ENCODE data around the gene CHSY1.

Gene CHSY1

DNA sequence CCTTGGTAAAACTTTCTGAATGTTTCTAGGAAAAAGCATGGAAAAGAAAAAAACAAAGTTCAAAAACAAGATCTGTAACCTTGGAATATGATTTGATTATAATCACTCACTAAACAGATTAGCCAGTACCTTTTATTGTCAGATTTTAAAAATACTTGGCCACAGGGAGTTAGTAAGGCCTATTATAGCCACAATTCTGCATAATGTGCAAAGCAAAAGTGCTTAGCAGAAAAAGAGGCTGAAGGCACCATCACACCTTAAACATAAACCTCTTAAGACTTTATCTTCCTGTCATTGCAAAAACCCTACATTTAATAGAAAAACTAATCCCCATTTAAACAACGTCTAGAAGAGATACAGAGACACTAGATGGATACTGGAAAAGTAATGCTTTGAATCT, 41.8 kb downstream of the CHSY1 start:
- H3K79me2 ChIP-seq (ENCODE audit: insufficient read depth, low read length) = peaks cover 100% of the 10 kb centered on the region
- peaks cover 20% of the 10 kb centered on the region; the same call in 1 of the 2 replicates for H3K36me3 ChIP-seq (ENCODE audit: insufficient read depth, low read length)
- H3K4me2 ChIP-seq (ENCODE audit: low read depth, low read length, poor library complexity, severe bottlenecking) = peak overlapping the region; percentile 13
- no peak overlapping the region for H2AFZ ChIP-seq (ENCODE audit: low read length)
- no peak overlapping the region for H3K9ac ChIP-seq (ENCODE audit: low read depth, low read length, poor library complexity, severe bottlenecking)
- no peaks in the 10 kb centered on the region for H3K9me2 ChIP-seq (replicated peaks; ENCODE audit: low read depth, low read length)
- peaks cover 29% of the 10 kb centered on the region for H3K4me1 ChIP-seq (ENCODE audit: insufficient read depth, low read length, poor library complexity, severe bottlenecking)
- H4K20me1 ChIP-seq (ENCODE audit: insufficient read depth, low read length, poor library complexity, severe bottlenecking) = peaks cover 95% of the 10 kb centered on the region
- no peaks in the 10 kb centered on the region for H3K9me3 ChIP-seq (ENCODE audit: insufficient read depth, low read depth, low read length)
- TF ChIP-seq, protein P1, sequence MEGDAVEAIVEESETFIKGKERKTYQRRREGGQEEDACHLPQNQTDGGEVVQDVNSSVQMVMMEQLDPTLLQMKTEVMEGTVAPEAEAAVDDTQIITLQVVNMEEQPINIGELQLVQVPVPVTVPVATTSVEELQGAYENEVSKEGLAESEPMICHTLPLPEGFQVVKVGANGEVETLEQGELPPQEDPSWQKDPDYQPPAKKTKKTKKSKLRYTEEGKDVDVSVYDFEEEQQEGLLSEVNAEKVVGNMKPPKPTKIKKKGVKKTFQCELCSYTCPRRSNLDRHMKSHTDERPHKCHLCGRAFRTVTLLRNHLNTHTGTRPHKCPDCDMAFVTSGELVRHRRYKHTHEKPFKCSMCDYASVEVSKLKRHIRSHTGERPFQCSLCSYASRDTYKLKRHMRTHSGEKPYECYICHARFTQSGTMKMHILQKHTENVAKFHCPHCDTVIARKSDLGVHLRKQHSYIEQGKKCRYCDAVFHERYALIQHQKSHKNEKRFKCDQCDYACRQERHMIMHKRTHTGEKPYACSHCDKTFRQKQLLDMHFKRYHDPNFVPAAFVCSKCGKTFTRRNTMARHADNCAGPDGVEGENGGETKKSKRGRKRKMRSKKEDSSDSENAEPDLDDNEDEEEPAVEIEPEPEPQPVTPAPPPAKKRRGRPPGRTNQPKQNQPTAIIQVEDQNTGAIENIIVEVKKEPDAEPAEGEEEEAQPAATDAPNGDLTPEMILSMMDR (conservative IDR thresholded peaks at IDR 0.05; ENCODE audit: low read length) = no peak
- TF ChIP-seq EZH2phosphoT487 (IDR thresholded peaks at IDR 0.05; ENCODE audit: borderline replicate concordance) = no peak
- H3K4me3 ChIP-seq (ENCODE audit: low read length, poor library complexity, severe bottlenecking) = no peak overlapping the region
- H3K27me3 ChIP-seq (ENCODE audit: insufficient read depth, low read length, poor library complexity, severe bottlenecking) = no peaks in the 10 kb centered on the region
- H3F3A ChIP-seq (ENCODE audit: low read depth) = 0 out of 2 replicates have a peak, but pooled peaks cover 3% of the 10 kb centered on the region

DNA sequence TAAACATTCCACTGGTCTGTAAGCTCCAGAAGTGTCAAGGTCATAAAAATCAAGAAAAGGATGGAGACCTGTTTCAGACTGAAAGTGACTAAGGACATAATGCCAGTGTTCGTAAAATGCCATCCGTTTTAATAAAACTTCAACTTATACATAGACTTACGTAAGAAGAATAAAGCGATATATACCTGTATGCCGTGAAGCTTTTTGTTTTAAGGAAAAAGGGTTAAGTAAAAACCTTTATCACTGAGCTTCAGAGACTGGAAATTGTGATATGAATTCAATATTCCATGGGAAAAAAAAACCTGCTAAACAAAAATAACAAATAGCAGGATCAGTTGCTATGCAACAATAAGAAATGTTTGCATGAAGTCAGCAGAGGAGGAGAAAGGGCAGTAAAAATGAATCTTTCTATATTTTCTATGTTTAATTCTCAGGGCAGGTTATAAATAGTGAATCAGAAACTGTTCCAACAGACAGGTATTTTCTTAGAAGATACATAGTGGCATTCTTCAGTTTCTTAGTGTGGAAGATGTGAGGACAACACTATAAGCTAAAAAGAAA, 42.5 kb downstream of the CHSY1 start:
- Histone ChIP-seq H2AFZ (ENCODE audit: low read length) (no peak overlapping the region), H3K27me3 (ENCODE audit: insufficient read depth, low read length, poor library complexity, severe bottlenecking) (no peaks in the 10 kb centered on the region), H3K4me1 (ENCODE audit: insufficient read depth, low read length, poor library complexity, severe bottlenecking) (peaks cover 27% of the 10 kb centered on the region), H3K9me2 (replicated peaks; ENCODE audit: low read depth, low read length) (no peaks in the 10 kb centered on the region), H3K4me3 (ENCODE audit: low read length, poor library complexity, severe bottlenecking) (no peak overlapping the region), H3K36me3 (ENCODE audit: insufficient read depth, low read length) (peaks cover 18% of the 10 kb centered on the region; the same call in 1 of the 2 replicates), H3K4me2 (ENCODE audit: low read depth, low read length, poor library complexity, severe bottlenecking) (no peak overlapping the region), H3K9ac (ENCODE audit: low read depth, low read length, poor library complexity, severe bottlenecking) (no peak overlapping the region), H3F3A (ENCODE audit: low read depth) (0 out of 2 replicates have a peak, but pooled peaks cover 3% of the 10 kb centered on the region), H4K20me1 (ENCODE audit: insufficient read depth, low read length, poor library complexity, severe bottlenecking) (peaks cover 95% of the 10 kb centered on the region), H3K9me3 (ENCODE audit: insufficient read depth, low read depth, low read length) (no peaks in the 10 kb centered on the region), H3K79me2 (ENCODE audit: insufficient read depth, low read length) (peaks cover 100% of the 10 kb centered on the region)
- TF ChIP-seq EZH2phosphoT487 (IDR thresholded peaks at IDR 0.05; ENCODE audit: borderline replicate concordance) = no peak
- TF ChIP-seq, protein P1 (conservative IDR thresholded peaks at IDR 0.05; ENCODE audit: low read length) = no peak

DNA sequence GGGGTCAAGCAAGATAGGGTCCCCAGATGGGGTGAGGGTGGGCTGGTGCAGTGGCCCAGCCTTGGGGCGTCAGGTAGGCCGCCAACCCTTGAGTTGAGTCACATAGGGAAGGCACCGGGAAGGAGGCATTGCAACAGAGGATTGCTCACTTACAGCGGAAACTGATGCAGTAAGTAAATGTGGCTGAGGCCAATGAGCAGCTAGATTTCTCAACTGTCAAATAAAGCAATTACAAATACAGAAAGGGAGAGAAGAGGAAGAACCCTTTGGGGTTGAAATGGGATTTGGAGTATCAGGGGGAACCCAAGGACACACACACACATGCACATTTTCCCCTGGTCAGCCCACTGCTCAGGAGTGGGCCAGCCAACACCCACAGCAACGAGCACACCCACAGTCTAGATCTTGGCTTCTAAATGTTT, 44.0 kb downstream of the CHSY1 start:
- Histone ChIP-seq H3K9ac (ENCODE audit: low read depth, low read length, poor library complexity, severe bottlenecking) (no peak overlapping the region), H3K4me1 (ENCODE audit: insufficient read depth, low read length, poor library complexity, severe bottlenecking) (peaks cover 39% of the 10 kb centered on the region), H2AFZ (ENCODE audit: low read length) (no peak overlapping the region), H3K9me3 (ENCODE audit: insufficient read depth, low read depth, low read length) (no peaks in the 10 kb centered on the region), H3K4me3 (ENCODE audit: low read length, poor library complexity, severe bottlenecking) (no peak overlapping the region), H3K27me3 (ENCODE audit: insufficient read depth, low read length, poor library complexity, severe bottlenecking) (no peaks in the 10 kb centered on the region), H3K9me2 (replicated peaks; ENCODE audit: low read depth, low read length) (no peaks in the 10 kb centered on the region), H3K79me2 (ENCODE audit: insufficient read depth, low read length) (peaks cover 99% of the 10 kb centered on the region), H4K20me1 (ENCODE audit: insufficient read depth, low read length, poor library complexity, severe bottlenecking) (peaks cover 93% of the 10 kb centered on the region), H3K36me3 (ENCODE audit: insufficient read depth, low read length) (peaks cover 4% of the 10 kb centered on the region; the same call in 1 of the 2 replicates), H3K4me2 (ENCODE audit: low read depth, low read length, poor library complexity, severe bottlenecking) (no peak overlapping the region), H3F3A (ENCODE audit: low read depth) (0 out of 2 replicates have a peak, but pooled peaks cover 3% of the 10 kb centered on the region)
- TF ChIP-seq EZH2phosphoT487 (IDR thresholded peaks at IDR 0.05; ENCODE audit: borderline replicate concordance) = no peak
- TF ChIP-seq, protein P1 (conservative IDR thresholded peaks at IDR 0.05; ENCODE audit: low read length) = no peak
